Anterior cingulate cortex (tissue), 58 donors: Measurements from ENCODE around the gene PROC.
A peak's percentile ranks its signal among the peaks of the same experiment; 100 is the strongest.
"Not testable (repeated sequence)": the region's sequence is repeated elsewhere in the genome, so short reads cannot be mapped to it uniquely, and the experiment has no call there.

Experiments
- DNase-seq, 58 donors: peaks; one replicate each; lab custom pipeline; 2025; lab: John Stamatoyannopoulos, UW

The PROC gene

DNA sequence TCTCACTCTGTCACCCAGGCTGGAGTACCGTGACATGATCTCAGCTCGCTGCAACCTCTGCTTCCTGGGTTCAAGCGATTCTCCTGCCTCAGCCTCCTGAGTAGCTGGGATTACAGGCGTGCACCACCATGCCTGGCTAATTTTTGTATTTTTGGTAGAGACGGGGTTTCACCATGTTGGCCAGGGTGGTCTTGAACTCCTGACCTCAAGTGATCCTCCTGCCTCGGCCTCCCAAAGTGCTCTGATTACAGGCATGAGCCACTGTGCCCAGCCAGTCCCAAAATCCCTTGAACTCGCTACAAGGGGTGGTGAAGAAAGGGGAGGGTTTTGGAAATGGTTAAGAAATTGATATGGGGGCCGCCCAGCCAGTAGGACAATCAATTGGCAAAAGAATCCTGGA, 34.2 kb downstream of the PROC start:
- DNase-seq, result not testable (repeated sequence)

DNA sequence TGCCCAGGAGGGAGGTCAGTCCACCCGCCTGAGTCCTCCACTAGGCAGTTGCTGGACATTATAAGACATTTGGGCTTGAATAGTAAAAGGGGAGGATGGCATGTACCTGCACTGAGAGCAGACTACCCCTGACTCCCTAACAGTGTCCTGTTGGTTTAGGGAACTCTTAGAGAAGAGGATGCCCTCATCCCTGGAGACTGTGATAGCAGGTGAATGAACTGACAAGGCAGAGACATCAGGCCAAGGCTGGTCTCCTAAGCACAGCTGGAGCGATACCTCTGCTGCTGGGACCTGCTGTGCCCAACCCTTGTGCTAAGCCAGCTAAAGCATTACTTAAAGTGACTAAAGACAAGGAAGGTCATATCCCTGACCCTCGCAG, 34.8 kb downstream of the PROC start:
- DNase-seq, result no peak

DNA sequence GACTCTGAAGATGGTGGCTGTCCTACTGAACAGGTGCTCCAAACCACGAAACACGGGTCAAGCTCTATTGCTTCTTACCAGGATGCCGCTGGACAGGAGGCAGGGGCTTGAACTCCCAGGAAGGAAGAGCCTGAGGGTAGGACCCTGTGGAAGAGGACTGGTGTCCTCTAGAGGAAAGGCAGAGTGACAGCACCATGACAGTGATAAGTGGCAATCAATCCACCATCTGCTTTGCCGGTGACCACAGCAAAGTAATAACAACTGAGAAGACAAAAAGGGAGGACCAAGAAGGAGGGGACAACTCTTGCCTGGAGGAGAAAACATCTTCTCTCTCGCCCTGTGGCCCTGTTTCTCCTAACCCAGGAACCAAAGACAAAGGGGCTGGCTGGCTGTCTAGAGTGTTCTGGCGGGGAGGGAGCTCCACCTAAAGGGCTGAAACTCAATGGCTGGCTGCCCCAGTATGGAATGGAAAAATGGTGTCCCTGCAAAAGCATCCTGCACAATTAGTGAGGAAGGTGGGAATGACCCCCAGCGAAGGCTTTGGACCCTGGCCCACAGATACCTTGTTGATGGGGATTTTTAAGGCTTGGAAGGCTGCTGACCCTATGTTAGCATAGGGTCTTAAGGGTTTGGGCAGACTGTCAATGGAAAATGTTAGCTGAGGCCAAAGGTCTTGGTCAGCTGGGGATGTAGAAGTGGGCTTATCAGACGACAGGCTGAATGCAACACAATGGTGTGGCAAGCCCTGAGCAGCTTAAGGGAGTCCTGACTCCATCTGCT, 35.4 kb downstream of the PROC start:
- DNase-seq, result peak in 1 of 58 donors; percentile 33

DNA sequence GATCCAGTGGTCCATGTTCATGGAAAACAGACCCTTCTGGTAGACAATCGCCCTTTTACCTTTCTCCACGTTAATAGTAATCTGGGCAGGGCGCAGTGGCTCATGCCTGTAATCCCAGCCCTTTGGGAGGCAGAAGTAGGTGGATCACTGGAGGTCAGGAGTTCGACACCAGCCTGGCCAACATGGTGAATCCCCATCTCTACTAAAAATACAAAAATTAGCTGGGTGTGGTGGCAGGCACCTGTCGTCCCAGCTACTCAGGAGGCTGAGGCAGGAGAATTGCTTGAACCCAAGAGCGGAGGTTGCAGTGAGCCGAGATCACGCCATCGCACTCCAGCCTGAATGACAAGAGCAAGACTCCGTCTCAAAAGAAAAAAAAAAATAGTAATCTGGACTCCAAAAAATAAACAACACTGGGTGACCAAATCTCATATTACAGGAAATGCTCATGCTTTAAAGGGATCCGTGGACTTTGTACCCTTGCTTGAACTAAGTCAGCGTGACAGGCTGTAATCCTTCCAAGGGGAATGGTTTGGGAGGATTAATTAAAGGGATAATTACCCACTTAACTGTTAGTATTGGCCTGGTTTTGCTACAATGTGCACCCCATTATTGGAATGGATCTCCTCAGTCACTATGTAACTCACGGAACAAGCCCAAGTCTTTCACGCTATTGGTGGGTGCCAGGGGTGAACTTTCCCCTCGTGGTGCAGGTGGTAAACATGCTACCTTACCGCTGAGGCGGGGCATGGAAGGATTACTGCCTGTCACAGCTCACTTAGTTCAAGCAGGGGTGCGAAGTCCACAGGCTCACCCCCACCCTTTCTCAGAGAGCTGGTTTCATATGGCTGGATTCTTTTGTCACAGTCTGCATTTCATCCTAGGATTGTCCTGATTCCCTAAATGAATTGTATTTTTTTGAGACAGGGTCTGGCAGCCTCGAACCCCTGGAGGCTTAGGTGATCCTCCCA, 36.7 kb downstream of the PROC start:
- no peak for DNase-seq

DNA sequence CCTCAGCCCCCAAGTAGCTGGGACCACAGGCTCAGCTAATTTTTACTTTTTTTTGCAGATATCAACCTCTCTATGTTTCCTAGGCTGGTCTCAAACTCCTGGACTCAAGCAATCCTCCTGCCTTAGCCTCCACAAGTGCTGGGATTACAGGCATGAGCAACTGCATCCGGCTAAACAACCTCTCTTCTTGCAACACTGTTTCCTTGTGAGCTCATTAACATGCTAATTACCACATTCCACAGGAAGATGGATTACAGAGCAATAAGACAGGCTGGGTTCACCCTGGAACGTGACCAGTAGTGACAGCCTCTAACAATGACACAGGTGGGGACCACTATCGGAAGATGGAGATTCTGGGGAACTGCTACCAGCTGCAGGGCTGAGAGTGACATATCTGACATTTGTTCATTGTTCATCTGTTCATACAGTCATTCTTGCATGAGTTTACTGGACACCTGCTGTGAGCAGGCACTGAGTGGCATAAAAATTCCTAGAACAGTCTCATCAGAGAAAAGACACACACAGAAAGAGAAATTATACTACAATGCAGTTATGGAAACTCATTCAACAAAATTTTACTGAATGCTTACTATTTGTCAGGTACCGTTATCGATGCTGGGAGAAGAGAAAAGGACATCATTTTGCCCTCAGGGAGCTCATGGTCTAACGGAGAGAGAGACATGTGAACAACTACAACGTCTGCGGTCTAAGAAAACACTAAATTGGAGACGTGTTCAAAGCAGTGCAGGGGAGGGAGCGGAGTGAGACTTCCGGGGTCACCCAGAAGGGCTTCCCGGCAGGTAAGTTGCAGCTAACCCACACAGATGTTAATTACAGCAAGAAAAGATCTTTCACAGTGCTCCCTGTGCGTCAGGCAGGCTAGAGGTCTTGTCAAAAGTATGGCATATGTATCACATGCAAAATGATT, 37.6 kb downstream of the PROC start:
- DNase-seq, result no peak

DNA sequence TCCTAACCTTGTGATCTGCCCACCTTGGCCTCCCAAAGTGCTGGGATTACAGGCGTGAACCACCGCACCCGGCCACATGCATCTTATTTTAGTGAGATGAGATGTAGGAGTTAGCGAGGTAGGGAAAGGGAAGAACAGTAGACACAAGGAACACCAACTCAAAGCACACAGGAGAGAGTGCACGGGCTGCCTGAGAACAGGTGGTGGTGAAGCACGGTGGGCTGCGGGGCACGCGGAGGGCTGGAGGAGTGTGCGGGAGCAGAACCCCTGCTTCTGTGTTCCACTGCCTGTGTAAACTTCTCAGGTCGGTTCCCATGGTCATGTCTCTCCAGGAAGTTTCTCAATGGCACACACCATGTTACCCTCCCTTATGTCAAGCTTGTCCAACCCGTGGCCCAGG, 38.7 kb downstream of the PROC start:
- DNase-seq, result no peak

DNA sequence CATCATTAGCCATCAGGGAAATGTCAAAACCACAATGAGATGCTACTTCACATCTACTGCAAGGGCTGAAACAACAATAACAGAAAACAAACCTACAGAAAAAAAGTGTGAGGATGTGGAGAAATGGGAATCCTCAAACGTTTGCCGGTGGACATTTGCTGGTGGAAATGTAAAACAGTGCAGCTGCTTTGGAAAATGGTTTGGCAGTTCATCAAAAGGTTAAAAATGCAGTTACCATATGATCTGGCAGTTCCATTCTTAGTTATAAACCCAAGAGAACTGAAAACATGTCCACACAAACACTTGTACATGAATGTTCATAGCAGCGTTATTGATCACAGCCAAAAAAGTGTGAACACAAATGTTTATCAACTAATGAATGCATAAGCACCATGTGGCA, 44.2 kb downstream of the PROC start:
- no peak for DNase-seq

DNA sequence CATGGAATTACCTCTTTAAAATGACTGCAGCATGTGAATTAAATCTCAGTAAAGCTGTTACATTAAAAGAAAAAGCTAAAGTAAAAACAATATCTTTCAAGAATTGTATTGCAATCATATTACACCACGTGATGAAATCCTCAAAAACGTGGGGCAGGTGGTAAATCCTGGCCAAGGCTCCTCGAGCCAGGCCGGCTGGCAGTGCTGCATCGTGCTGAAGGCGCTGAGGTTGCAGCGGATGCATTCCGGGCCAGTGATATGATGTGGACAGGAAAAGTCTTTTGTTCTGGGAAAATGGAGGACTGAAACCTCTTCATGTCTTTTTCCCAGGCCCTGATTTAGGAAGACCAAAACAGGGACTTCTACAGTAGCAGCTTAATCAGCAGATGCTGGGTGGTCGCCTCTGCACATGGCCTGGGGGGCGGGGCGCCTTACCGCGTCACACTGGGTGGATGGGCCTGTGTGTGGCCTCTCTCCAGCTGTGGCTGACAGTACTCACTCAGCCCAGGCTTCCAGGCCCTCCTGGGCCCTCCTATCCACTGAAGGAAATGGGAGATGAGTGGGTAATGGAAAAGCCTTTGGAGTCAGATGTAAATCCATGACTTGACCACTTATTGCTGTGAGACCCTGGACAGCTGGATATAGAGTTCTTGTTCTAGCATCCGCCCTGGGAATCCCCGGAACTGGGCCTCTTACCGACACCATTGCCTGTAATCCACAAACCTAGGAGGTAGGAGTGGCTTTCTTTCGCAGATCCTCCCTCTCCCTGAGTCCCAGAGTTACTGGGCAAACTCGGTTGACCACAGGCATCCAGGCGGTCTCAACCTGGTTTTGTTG, 45.1 kb downstream of the PROC start:
- no peak for DNase-seq

DNA sequence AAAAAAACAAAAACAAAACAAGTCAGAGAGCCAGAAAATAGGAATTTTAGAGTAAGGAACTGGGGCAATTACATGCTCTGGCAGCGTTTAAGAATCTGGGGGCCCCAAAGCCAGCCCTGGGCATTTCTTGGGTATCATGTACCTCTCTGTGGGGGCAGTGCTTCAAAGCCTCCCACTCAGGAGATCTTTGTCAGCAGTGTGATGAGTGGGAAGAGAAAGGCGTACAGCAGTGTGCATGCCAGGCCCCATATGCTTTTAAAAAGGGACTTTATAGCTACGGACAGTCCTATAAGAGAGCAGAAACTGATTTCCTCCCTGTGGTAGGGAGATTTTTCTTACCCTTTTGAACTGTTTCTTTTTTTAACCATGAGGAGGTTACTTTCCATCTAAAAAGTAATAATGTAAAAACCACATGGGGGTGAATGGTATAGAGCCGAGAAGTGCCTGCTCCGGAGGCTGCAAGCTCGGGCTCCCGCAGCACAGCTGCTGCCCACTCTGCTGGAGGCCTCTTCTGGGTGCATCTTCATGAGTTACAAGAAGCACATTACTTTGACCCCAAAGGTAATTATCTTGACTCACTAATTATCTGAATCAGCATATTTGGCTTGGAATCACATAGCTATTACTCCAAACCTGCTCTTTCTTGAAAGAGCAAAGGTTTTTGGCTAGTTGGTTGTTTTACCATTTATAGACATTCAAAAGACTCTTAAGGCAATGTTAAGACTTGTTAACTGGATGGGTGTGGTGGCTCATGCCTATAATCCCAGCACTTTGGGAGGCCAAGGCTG, 46.4 kb downstream of the PROC start:
- DNase-seq, result no peak

DNA sequence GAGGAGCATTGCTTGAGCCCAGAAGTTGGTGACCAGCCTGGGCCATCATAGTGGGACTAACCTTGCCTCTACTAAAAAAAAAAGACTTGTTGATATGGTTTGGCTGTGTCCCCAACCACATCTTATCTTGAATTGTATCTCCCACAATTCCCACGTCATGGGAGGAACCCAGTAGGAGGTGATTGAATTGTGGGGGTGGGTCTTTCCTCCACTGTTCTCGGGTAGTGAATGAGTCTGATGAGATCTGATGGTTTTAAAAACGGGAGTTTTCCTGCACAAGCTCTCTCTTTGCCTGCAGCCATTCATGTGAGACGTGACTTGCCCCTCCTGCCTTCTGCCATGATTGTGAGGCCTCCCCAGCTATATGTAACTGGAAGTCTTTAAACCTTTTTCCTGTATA, 47.0 kb downstream of the PROC start:
- no peak for DNase-seq

DNA sequence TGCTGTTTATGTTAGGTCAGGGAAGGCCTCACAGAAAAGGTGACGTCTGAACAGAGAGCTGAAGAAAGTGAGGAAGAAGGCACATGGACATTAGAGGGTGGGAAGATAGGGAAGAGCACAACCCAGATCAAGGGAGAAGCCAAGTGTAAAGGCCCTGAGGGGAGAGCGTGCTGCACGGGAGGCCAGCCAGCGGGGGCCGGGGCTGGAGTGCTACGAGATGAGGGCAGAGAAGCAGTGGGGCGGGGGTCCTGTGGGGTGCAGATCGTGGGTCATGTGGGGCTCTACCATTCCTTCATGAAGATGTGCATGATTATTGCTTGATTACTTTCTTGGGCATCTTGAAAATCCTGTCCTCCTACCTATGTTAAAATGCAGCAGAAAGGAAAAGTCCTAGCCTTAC, 50.8 kb downstream of the PROC start:
- DNase-seq, result no peak

DNA sequence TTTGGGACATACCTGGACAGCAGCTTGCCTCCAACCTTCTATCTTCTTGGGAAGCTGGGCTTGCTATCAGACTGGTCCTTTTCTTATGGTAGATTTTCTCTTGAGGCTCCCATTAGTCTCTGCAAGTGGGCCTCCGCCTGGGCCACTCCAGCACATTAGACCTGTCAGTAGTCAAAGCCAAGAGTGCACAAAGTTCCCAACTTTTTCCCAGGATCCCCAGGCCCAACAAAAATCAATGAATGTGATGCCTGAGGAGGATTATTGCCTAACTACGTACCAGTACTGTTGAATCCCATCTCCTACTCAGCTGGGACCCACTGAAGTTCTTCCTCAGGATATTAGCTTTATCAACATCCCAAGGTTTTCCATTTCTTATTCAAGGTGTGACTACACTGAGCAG, 51.7 kb downstream of the PROC start:
- DNase-seq, result no peak

DNA sequence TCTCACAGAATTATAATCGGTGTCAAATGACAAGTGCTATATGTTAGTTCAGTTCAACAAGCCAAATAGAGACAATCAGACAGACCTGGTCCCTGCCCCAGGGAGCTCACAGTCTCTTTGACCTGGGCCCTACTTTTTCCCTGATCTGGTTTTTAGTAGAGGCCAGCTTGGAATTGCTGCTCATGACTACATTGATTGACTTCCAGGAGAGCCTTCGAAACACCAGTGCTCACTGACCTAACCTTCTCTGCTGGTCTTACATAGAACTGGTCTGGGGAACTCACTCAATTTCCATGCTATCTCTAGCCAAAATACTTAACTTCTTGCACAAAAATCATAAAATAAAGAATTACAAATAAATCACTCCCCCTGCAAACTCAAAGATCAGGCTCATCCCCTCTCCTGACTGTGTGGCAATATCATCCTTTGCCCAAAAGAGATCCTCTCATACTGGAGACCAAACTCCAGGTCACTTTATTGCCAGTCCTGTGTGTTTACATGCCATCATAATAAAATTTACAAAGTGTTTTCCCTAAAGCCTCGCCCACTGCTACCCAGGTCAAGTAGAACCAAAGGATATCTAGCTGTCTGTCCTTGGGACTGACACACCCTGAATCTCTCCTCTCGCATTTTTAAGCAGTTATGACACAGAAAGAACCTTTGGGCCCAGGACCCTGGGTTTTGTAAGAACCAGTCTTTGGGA, 53.2 kb downstream of the PROC start:
- no peak for DNase-seq

DNA sequence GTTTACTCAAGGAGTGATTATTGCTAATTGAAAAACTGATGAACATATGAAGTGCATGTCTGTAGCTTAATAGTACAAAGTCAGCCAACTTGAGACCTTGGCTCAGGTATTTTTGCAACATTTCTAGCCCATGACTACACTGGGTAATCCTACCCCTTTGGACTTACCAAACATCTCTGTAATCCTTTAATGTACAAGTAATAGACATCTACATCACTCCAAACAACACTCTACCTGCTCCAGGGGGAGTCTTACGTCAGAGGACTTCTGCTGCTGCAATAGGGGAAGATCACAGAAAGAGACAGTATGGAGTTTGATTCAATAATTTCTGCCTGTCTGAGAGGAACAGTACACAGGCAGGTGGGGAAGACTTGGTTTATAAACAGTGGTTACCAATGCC, 54.0 kb downstream of the PROC start:
- DNase-seq, result no peak

DNA sequence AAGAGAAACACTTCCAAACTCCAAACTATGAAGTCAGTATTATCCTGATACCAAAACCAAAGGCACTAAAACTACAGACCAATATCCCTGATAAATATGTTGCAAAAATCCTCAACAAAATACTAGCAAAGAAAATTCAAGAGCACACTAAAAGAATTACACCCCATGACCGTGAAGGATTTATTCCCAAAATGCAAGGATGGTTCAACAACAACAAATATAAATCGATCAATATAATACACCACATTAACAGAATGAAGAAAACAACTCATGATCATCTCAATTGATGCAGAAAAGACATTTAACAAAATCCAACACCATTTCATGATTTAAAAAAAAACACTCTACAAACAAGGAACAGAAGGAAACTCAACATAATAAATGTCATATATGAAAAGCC, 57.6 kb downstream of the PROC start:
- no peak for DNase-seq
